ENCODE data around the gene VPS13D.

VPS13D gene

GRCh38 chr1:12196641-12197482 is 33.0 kb upstream of the VPS13D start:
- intact Hi-C loops (cut with DNase I) = no loop called here
- DNase-seq = peak in 40 of 42 donors; percentile 30 to 80 (median 60)

- no peak for DNase-seq
- intact Hi-C loops (cut with DNase I) = no loop called here
Measured at GRCh38 chr1:12197483-12197880, 32.3 kb upstream of the VPS13D start.

GRCh38 chr1:12200208-12200607 is 29.6 kb upstream of the VPS13D start:
- intact Hi-C loops (cut with DNase I) = no loop called here
- DNase-seq = no peak

GRCh38 chr1:12201352-12202189 is 28.3 kb upstream of the VPS13D start:
- no peak for DNase-seq
- intact Hi-C loops (cut with DNase I) = no loop called here

GRCh38 chr1:12202190-12202497 is 27.7 kb upstream of the VPS13D start:
- intact Hi-C loops (cut with DNase I) = no loop called here
- DNase-seq = no peak

- intact Hi-C loops (cut with DNase I) = no loop called here
- DNase-seq = no peak
Measured at GRCh38 chr1:12202577-12202976, 27.3 kb upstream of the VPS13D start.

- no peak for DNase-seq
- intact Hi-C loops (cut with DNase I) = no loop called here
Measured at GRCh38 chr1:12203216-12204007, 26.4 kb upstream of the VPS13D start.

GRCh38 chr1:12204140-12204539 is 25.7 kb upstream of the VPS13D start:
- intact Hi-C loops (cut with DNase I) = no loop called here
- no peak for DNase-seq

- intact Hi-C loops (cut with DNase I) = loop anchor here (5.0 kb wide), 1 partner anchor 83 kb away; no protein-coding TSS in a partner anchor
- no peak for DNase-seq
Measured at GRCh38 chr1:12204754-12205658, 24.8 kb upstream of the VPS13D start.

GRCh38 chr1:12206238-12206637 is 23.6 kb upstream of the VPS13D start:
- DNase-seq = no peak
- intact Hi-C loops (cut with DNase I) = loop anchor here (5.0 kb wide), 1 partner anchor 84 kb away; no protein-coding TSS in a partner anchor

GRCh38 chr1:12206792-12207424 is 22.9 kb upstream of the VPS13D start:
- no peak for DNase-seq
- intact Hi-C loops (cut with DNase I) = loop anchor here (5.0 kb wide), 1 partner anchor 85 kb away; no protein-coding TSS in a partner anchor

- no peak for DNase-seq
Measured at GRCh38 chr1:12208271-12208670, 21.6 kb upstream of the VPS13D start.

GRCh38 chr1:12208764-12209494 is 20.9 kb upstream of the VPS13D start:
- DNase-seq = peak; percentile 59 to 96 (median 90)
- intact Hi-C loops (cut with DNase I) = loop anchor here (5.0 kb wide), 1 partner anchor 87 kb away; no protein-coding TSS in a partner anchor

More at GRCh38 chr1:12208271-12208670, 21.6 kb upstream of the VPS13D start:
- intact Hi-C loops (cut with DNase I) = loop anchor here (5.0 kb wide), 1 partner anchor 86 kb away; no protein-coding TSS in a partner anchor

GRCh38 chr1:12209495-12209832 is 20.4 kb upstream of the VPS13D start:
- DNase-seq = no peak
- intact Hi-C loops (cut with DNase I) = loop anchor here (5.0 kb wide), 1 partner anchor 87 kb away; no protein-coding TSS in a partner anchor

GRCh38 chr1:12215118-12215961 is 14.5 kb upstream of the VPS13D start:
- DNase-seq = peak in 1 of 42 donors; percentile 6
- intact Hi-C loops (cut with DNase I) = no loop called here

GRCh38 chr1:12219800-12220199 is 10.0 kb upstream of the VPS13D start:
- intact Hi-C loops (cut with DNase I) = no loop called here
- no peak for DNase-seq

Measured in head of caudate nucleus (tissue), 42 donors.